CMK (cell line): ENCODE results near the gene ATXN1.
"Not testable (repeated sequence)": the region's sequence is repeated elsewhere in the genome, so short reads cannot be mapped to it uniquely, and the experiment has no call there.

Experiments used
- DNase-seq: peaks from one replicate; pipeline ENCODE4 v3.0.0-alpha.2; 2010; ENCODE audit warnings: low read depth

Gene ATXN1

DNA sequence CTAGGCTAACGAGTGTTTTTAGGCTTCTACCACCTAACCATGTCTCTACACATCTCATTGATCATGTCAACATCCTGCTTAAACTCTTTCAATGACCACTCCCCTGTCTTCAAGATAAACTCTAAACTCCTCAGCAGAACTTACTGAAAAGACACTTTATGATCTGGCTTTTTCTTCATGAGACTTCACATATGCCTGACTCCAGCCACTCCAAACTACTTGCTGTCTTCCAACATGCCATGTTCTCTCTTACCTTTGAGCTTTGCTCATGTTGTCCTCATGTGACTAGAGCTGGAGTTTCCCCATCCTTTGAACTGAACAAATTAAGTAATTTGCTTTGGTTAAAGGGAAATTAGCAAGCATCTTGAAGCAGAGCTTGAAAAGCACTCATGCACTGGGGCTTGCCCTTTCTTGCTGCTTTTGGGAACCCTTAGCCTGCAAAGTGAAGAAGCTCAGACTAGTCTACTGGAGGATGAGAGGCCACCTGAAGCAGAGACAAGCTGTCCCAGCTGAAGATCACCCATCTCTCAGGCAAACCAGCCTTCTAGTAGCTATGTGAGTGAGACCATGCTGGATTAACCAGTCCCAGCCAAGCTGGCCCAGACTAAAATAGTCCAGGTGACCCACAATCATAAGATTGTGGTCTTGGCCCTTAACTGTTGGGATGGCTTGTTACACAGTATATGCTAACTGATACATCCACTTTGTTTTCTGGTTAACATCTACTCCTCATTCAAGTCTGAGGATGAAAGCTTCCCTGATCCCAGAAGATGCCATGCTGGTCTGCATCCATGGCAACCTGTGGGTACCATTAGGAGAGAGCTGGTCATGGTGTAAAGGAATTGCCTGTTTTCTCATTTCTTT is 287.1 kb downstream of the ATXN1 start:
- DNase-seq: no peak

GRCh38 chr6:16473184-16473907 is 287.9 kb downstream of the ATXN1 start:
- no peak for DNase-seq

DNA sequence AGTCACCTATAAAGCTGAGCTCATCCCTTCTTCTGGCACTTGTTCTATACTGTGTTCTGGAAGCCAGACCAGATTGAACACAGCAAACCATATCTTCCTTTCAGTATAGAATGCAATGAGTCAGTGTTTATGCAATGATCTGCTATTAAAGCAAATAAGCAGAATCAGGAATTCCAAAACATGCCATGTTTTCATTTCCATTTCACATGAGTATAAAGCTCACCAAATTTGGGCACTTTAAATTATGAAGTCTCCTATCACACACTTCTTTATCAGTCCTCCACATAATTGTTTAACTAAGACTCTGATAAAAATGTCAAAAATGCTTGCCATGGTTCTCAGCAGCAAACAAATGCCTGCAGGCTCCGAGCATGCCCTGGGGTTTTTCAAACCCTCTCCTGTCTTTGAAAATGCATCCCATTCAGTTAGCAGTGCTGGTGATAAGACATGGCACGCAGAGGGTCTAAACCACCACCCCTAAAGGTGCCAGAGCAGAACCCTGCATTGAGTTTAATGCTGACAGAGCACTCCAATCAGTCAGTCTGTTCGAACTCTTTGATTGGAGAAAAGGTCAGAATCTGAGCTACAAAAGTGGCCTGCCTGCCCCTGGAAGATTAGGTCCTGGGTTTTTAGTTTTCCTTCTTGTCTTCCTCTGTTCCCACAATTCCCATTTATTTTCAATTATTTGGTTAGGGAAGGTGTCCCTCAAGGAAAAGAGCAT is 288.8 kb downstream of the ATXN1 start:
- no peak for DNase-seq

DNA sequence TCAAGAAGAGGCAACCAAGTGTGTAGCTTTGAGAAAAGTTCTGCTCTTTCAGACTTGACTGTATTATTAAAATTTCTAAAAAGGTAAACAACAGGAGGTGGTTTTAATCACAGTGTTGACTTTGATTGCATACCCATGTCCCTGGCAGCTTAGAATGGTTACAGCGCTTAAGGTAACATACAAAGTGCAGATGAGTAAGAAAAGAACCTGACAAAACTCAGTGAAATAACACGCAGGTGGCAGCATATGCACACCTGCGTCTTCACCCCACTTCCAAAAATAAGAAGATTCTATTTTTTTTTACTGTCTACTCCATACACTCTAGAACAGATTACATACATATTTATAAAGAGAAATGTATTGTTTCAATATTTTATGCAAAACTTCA is 289.4 kb downstream of the ATXN1 start:
- no peak for DNase-seq

DNA sequence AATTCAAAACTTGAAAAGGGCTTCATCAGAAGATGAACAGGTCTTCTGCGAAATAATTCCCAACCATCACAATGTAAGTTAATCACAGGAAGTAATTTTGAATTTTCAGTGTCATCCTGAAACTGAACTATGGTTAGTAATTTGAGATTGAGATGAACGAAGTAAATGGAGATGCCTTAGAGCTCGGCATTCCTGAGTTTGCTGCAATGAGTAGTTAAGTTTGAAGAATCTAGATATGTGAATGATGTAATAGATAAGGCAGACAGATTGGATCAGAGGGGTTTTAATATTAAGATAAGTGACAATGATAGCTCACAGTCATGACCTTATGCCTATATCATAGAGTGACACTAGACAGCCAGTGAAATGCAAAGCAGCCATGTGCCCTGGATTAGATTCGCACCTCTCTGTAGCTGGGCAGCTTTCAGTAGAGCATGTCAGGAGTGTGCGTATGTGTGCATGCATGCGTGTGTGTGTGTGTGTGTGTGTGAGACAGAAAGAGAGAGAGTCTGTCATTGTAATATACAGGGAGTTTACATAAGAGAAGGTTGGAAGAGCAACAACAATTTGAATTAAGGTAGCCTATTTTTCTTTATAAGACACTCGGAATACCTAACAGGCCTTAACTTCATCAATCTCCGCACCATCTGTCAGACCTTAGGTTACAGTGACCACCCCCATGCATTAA is 289.9 kb downstream of the ATXN1 start:
- DNase-seq: no peak

DNA sequence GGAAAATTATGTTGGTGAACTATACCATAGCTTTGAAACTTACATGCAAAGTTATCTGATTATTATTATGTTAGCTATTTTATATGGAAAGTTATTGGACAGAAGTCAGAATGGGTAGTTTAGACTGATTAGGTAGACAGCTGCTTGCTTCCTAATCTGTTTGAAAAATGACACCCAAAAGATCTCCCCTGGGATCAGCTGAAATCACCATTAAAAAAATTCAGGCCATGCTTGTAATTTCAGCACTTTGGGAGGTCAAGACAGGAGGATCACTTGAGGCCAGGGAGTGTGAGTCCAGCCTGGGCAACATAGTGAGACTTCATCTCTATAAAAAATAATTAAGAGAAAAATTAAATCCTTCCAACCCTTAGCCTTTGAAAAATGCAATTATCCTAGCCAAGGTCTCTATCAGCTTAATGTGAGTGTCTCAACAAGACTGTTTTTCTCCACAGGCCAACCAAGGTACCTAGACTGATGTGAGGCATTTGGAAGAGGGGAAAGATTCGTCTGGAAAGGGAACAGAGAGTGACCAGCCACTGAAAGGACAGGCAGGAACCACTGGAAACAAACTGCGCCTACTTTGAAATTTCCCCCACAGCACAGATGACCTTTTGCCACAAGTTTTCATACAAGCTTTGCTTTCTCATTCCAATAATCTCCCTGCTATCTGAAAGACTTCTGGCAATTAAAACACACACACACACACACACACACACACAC is 290.6 kb downstream of the ATXN1 start:
- no peak for DNase-seq

- no peak for DNase-seq
These were observed 292.2 kb downstream of the ATXN1 start for GRCh38 chr6:16468991-16469615.

- DNase-seq: no peak
These were observed 294.3 kb downstream of the ATXN1 start for GRCh38 chr6:16466800-16467553.

DNA sequence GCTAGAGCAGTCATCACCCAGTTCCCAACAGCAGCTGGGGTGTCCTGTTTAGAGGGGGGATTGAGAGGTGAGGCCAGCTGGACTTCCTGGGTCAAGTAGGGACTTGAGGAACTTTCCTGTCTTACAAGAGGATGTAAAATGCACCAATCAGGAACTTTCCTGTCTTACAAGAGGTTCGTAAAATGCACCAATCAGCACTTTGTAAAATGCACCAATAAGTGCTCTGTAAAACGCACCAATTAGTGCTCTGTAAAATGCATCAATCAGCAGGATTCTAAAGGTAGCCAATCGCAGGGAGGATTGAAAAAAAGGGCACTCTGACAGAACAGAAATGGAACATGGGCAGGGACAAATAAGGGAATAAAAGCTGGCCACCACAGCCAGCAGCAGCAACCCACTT is 297.2 kb downstream of the ATXN1 start:
- no peak for DNase-seq

- not testable (repeated sequence) for DNase-seq
These were observed 298.0 kb downstream of the ATXN1 start for GRCh38 chr6:16463246-16463645.

GRCh38 chr6:16461491-16461890 is 299.8 kb downstream of the ATXN1 start:
- no peak for DNase-seq

- DNase-seq: not testable (repeated sequence)
These were observed 301.8 kb downstream of the ATXN1 start for GRCh38 chr6:16459472-16459871.

GRCh38 chr6:16452348-16452747 is 308.9 kb downstream of the ATXN1 start:
- no peak for DNase-seq

GRCh38 chr6:16450821-16451220 is 310.4 kb downstream of the ATXN1 start:
- DNase-seq: no peak

DNA sequence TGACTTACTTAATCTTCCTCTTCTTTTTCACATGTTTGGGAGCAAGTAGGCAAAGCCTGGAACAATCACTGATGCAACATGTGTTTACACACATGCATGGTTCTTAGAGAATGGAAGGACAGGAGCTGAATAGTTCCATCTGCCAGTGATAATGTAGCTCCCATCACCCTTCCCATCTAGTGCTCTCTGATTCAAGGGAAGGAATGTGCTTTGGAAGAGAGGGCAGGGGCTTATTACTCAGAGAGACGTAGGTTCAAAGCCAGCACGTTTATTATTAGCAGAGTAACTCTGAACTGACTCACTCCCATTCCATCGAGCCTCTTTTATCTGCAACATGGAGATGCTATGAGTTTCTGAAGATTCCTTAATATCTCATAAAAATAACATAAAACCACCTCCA is 311.0 kb downstream of the ATXN1 start:
- no peak for DNase-seq

DNA sequence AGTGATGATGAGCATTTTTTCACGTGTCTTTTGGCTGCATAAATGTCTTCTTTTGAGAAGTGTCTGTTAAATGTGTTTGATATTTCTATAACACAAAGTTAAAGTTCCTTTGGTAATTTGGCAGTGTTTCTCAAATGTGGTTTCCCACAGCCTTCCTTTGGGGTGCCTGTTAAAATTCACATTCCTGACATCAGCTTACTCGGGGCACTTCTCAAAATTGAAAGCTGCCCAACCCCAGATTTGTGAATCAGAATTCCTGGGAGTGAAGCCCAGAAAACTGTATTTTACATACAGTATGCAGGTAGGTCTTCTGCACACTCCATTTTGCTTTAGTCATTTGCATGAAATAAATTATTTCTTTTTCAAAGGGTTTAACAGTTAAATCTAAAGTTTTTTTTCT is 315.0 kb downstream of the ATXN1 start:
- no peak for DNase-seq

DNA sequence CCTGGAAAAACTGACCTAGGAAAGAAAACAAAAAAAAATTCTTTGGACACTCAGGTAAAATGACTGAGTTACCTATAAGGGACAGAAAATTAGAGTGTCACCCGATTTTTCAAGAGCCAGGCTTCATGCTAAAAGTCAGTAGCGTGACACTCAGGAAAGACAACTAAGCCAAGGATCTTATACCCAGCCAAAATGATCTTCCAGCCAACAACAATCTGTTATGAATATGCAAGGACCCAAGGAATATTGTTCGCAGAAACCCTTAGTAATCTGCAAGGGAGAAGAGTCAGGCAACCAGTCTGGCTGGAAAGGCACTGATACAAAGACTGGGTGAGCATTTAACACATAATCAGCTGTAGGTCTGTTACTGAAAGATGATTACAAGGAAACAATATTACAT is 319.2 kb downstream of the ATXN1 start:
- DNase-seq: no peak

DNA sequence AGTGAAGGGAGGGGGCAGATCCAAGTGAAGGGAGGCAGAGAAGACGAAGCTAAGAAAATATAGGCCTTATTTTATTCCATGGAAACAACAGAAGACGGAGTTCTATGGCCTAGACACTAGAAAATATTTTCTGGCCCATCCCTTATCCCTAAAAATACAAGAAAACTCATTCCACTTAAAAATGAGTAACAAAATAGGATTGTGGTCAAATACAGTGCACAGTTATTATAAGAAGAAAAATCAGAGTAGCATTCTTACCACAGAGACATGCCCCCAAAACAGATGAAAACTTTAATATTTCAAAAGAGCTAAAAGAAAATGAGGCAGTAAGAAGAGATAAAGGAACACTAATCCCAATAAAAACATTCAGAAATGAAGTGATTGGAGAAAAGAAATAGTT is 320.0 kb downstream of the ATXN1 start:
- no peak for DNase-seq

- no peak for DNase-seq
These were observed 320.5 kb downstream of the ATXN1 start for GRCh38 chr6:16440636-16441212.
